Motor neuron (in vitro differentiated cells): ENCODE measurements around the gene TSPAN5. TPM values are rescaled to one million over a fixed set of nuclear protein-coding genes. Genes with fewer than 3 reads are reported as not detected.
A peak's percentile ranks its signal among the peaks of the same experiment; 100 is the strongest.

Experiments
- ATAC-seq, 8 experiments: fragments of 200-7000 bp; cut with Tn5 transposase; replicated peaks in 6 of 8; 2 replicates each; pipeline ENCODE4 v1.8.0; 2021; ENCODE audit warnings: mild to moderate bottlenecking in 8 of 8, moderate library complexity in 8 of 8
- H3K27ac ChIP-seq, 2 donors: fragments of 250-450 bp; sonication (Bioruptor Pico); 2 replicates each; pipeline ENCODE4 v1.9.0; 2021; ENCODE audit warnings: antibody characterized with exemption in 2 of 2, mild to moderate bottlenecking in 2 of 2, moderate library complexity in 1 of 2
- H3K4me1 ChIP-seq, 2 donors: fragments of 250-450 bp; sonication (Bioruptor Pico); replicated peaks in 1 of 2; 2 replicates each; pipeline ENCODE4 v1.6.1; 2021; ENCODE audit warnings: antibody characterized with exemption in 2 of 2, mild to moderate bottlenecking in 2 of 2, moderate library complexity in 1 of 2
- H3K4me3 ChIP-seq, 5 donors: fragments of 250-450 bp; sonication (Bioruptor Pico); 2 replicates each; pipeline ENCODE4 v1.9.0; 2021; ENCODE audit warnings: antibody characterized with exemption in 5 of 5, mild to moderate bottlenecking in 5 of 5, moderate library complexity in 4 of 5
- WGBS, 10 experiments: fragments of 450-650 bp; shearing (Covaris generic); methylation state at CpG; one replicate each; pipeline ENCODE4 v1.0.0; 2022; 5-methylcytosine and 5-hydroxymethylcytosine counted together
- in situ Hi-C, 9 experiments: fragments of 400-800 bp; cut with MboI; loops; one replicate each; pipeline ENCODE4 v1.15.0; 2021; ENCODE audit warnings: low sequenced_read_pairs in 9 of 9, low pct_unique_long_range_greater_than_20kb in 2 of 9; ENCODE audit not compliant: unreplicated experiment in 9 of 9
- total RNA-seq, 8 experiments: library from RNA; unstranded; fragments of 300-600 nt; gene quantifications; 2 replicates each; pipeline versions ENCODE4 v1.2.3 to v1.2.4, GENCODE V29; 2022

Gene TSPAN5
- total RNA-seq, 8 experiments from 2014 or later = 1.6 to 70.1 (median 39.0) TPM

DNA sequence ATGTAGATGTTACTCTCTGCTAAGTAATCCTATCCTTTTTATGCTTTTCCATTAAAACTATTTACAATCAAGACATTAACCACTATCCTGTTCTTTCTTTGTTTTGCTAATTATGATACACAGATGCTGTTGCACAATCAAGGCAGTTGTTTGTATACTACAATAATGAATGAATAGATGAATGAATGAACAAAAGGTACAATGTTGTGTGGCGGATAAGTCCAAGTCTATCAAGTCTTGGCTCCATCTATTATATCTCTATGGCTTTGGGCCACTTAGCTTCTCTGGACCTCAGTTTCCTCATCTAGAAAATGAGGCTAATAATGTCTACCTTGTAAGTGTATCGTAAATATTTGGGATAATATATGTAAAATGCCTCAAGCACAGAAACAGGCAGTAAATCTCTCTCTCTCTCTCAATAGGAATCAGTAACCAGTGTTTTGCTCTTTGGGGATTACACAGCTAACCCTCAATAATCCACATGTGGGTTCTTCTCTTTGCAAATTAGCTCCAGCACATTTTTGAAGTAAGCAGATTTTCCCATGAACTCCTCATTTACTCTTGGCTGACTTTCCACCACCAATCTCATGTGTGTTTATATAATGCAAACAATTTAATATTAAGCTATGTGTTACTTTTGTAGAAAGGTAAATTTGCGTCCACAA is 27.8 kb upstream of the TSPAN5 start:
- in situ Hi-C loops = no loop called here

DNA sequence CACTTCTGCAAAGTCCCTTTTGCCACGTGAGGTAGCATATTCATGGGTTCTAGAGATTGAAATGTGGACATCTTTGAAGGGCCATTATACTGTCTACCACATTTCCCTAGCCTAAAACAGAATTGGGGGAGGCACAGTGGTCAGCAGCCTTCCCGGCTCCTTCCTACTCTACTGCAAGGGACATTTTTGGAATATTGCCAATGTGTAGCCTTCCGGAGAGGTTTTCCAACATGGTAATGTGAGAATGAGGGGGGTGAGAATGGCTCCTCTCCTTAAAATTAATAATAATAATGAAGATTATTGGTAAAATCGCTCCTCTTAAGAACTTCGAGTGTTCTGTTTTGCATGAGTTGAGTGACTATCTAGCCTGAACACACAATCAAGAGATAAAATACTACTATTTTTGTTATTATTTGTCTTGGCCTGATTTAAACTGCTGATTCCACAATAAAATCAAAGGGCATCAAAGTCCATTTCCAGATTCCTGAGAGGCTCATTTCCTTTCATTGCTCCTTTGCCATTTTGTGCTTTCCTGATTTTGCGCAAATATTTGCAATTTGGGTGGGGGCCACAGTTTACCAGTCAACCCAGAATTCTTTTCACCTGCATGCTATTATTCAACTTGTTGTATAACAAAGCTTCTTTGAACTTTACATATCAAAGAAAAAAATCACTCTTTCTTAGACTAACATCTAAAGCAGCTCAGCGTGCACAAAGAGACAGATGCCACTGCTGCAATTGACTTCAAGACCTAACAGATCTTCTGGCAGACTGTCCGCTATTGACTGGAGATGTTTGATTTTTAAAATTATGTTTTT is 27.0 kb upstream of the TSPAN5 start:
- Histone ChIP-seq H3K4me3 (no peak overlapping the region), H3K4me1 (no peaks in the 10 kb centered on the region), H3K27ac (no peak overlapping the region)
- in situ Hi-C loops = no loop called here
- 28 to 92% (median 85%) methylated on average over 2 to 8 of the region's 8 CpGs for WGBS, 10 experiments
- peak in 1 of 8 experiments; percentile 20 for ATAC-seq

More for the DNA sequence above, 27.8 kb upstream of the TSPAN5 start:
- no peak overlapping the region for H3K4me3 ChIP-seq
- no peak for ATAC-seq
- H3K27ac ChIP-seq = no peak overlapping the region
- 82 to 100% (median 96%) methylated on average over 1 to 3 of the region's 3 CpGs for WGBS, 10 experiments
- H3K4me1 ChIP-seq = no peaks in the 10 kb centered on the region

DNA sequence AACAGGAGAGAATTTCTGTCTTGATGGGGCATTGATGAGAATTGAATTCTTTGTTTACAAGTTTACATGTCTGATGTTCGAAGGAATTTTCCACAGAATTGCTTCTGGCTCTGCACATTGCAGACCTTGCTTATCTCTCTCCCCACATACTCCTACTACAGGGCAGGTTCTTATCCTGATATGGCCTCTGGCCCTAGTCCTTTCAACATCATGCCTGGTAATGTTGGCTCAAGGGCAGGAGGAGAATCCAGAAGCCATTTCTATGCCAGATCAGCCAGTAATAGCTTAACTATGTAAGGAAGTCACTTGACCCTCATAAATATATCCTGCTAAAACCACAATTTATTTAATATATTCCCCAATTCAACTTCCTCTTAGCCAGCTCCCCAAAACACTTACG is 24.3 kb upstream of the TSPAN5 start:
- 60 to 100% (median 86%) methylated on average over 1 to 2 of the region's 2 CpGs; no CpG with 5 or more reads in 3 of the 10 experiments for WGBS, 10 experiments
- Histone ChIP-seq H3K27ac (no peak overlapping the region), H3K4me3 (no peak overlapping the region), H3K4me1 (no peaks in the 10 kb centered on the region)
- ATAC-seq = no peak
- in situ Hi-C loops = no loop called here

GRCh38 chr4:98680806-98681205 is 22.4 kb upstream of the TSPAN5 start:
- ATAC-seq = no peak
- H3K4me3 ChIP-seq = no peak overlapping the region
- H3K27ac ChIP-seq = no peak overlapping the region
- no peaks in the 10 kb centered on the region for H3K4me1 ChIP-seq
- in situ Hi-C loops = no loop called here

DNA sequence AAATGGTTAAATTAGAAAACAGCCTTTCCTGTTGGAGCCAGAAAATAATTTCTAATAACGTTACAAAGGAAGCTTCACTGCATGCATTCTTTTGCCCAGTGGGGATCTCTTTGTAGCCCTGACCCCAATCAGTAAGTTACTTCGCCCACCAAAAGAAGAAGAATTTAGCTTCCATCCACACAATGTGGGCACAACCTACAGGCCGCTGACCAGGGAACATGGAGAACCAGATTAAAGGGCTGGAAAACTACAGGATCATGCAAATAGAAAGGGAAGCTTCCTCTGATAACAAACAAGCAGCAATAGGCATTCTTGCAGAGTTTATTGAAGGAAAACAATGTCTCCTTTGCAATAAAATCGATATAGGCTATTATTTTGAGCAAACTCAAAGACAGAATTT is 21.3 kb upstream of the TSPAN5 start:
- no peak for ATAC-seq
- in situ Hi-C loops = no loop called here
- WGBS, 10 experiments = 20 to 100% (median 62%) methylated on average over 1 to 4 of the region's 4 CpGs

DNA sequence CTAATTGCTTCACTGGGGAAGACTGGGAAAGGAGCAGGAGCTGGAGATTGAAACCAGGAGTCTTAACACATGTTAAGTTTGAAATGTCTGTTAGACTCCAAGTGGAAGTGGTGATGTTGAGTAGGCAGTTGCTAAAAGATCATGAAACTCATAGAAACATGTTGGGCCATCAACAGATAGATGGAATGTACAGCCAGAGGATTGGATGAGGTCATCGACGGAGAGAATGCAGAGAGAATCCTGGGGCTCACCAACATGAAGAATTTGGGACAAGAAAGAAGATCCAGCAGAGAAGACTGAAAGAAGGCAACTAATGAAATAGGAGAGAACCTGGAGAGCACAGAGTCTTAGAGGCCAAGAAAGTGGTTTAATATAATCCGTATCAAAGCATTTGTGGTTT is 19.4 kb upstream of the TSPAN5 start:
- in situ Hi-C loops = no loop called here
- WGBS, 10 experiments = 33 to 100% (median 94%) methylated on average over 1 to 3 of the region's 3 CpGs; no CpG with 5 or more reads in 1 of the 10 experiments

More for the DNA sequence above, 21.3 kb upstream of the TSPAN5 start:
- Histone ChIP-seq H3K4me3 (no peak overlapping the region), H3K27ac (no peak overlapping the region), H3K4me1 (no peaks in the 10 kb centered on the region)

GRCh38 chr4:98674404-98675173 is 16.2 kb upstream of the TSPAN5 start:
- H3K4me1 ChIP-seq = peaks cover 0 to 7% of the 10 kb centered on the region in 2 donors
- no peak overlapping the region for H3K27ac ChIP-seq
- in situ Hi-C loops = loop anchor here in 1 of 9 experiments (25.0 kb wide), 1 partner anchor 238 kb away; no protein-coding TSS in a partner anchor
- H3K4me3 ChIP-seq = no peak overlapping the region
- no peak for ATAC-seq
- WGBS, 10 experiments = 72 to 100% (median 100%) methylated on average over 1 to 4 of the region's 4 CpGs; no CpG with 5 or more reads in 1 of the 10 experiments

More for the DNA sequence above, 19.4 kb upstream of the TSPAN5 start:
- no peak overlapping the region for H3K27ac ChIP-seq
- no peak overlapping the region for H3K4me3 ChIP-seq
- ATAC-seq = no peak
- peaks cover 0 to under 1% of the 10 kb centered on the region in 2 donors for H3K4me1 ChIP-seq

GRCh38 chr4:98673978-98674377 is 15.6 kb upstream of the TSPAN5 start:
- in situ Hi-C loops = loop anchor here in 1 of 9 experiments (25.0 kb wide), 1 partner anchor 238 kb away; no protein-coding TSS in a partner anchor
- H3K27ac ChIP-seq = no peak overlapping the region
- WGBS, 10 experiments = 76 to 100% (median 95%) methylated on average over 1 to 6 of the region's 6 CpGs; no CpG with 5 or more reads in 2 of the 10 experiments
- H3K4me3 ChIP-seq = no peak overlapping the region
- peaks cover 0 to 7% of the 10 kb centered on the region in 2 donors for H3K4me1 ChIP-seq
- no peak for ATAC-seq

DNA sequence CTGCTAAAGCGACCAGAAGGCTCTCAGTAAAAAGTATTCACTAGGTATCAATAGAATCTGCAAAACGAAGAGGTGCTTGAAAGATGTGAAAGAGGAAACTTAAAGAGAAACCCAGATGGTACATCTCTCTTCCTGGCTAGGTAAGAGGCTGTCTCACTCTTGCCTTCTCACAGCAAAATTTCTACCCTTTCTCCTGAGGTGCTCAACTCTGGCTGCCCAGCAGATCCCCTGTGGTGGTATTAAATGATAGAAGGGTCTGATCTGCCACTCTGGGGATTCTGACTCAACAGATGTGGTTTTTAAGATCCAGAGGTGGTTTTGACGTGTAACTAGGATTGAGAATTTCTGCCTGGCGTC is 14.9 kb upstream of the TSPAN5 start:
- in situ Hi-C loops = loop anchor here in 1 of 9 experiments (25.0 kb wide), 1 partner anchor 239 kb away; no protein-coding TSS in a partner anchor
- WGBS, 10 experiments = 27 to 93% (median 60%) methylated on average over 1 to 4 of the region's 4 CpGs; no CpG with 5 or more reads in 3 of the 10 experiments
- Histone ChIP-seq H3K4me3 (no peak overlapping the region), H3K27ac (no peak overlapping the region), H3K4me1 (peaks cover 0 to 7% of the 10 kb centered on the region in 2 donors)
- ATAC-seq = no peak

DNA sequence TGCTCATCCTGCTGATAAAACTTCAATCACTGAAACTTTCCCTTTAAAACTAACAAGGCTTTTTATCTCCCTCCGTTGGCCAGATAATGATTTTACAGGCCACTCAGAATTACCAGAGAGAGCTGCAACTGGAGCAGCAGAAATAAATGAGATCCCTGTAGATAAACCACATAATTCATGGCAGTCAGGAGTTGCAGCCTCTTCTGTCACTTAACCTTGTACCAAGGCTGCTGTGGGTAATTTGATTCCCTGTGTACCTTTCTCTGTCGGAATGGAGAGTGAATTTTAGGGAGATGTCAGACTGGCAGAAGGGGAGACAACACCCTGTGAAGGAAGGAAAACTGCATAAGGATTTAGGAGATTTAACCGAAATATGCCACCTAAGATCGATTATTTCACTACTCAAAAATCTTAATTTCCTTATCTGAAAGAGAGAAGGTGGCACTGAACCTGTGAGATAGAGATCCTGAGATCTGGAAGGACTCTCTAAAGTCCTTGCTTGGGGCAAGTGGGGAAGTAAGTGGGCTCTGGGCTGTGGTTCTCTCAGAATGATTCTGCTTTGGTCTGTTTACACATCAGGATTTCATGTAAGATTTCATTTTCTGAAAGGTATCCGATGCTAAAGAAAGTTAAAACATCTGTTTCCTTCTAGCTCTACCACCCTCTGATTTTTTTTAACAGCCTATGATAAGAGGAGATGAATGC is 14.3 kb upstream of the TSPAN5 start:
- ATAC-seq = peak in 2 of 8 experiments; percentile 35 to 47
- H3K4me3 ChIP-seq = no peak overlapping the region
- no peak overlapping the region for H3K27ac ChIP-seq
- WGBS, 10 experiments = 0 to 85% (median 45%) methylated on average over 1 to 5 of the region's 5 CpGs; no CpG with 5 or more reads in 1 of the 10 experiments
- in situ Hi-C loops = loop anchor here in 1 of 9 experiments (25.0 kb wide), 1 partner anchor 240 kb away; no protein-coding TSS in a partner anchor
- peaks cover 0 to 7% of the 10 kb centered on the region in 2 donors for H3K4me1 ChIP-seq

DNA sequence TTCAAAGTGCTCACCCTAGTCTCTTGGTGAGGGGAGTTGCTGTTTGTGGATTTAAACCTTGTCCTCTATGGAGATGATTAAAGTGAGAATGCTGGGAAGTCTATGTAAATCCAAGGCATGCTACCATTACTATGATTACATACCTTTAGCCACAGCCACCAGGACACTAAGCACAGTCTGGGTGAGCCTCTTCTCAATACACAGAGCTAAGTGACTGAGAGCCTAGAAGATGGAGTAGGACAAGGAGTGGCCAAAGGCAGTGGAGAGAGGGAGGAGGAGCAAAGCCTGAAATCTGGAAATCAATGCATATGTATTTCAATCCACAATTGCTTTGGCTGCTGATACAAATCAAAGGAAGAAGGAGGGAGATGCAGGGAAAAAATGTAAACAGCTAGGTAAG is 12.7 kb upstream of the TSPAN5 start:
- in situ Hi-C loops = loop anchor here in 1 of 9 experiments (25.0 kb wide), 1 partner anchor 241 kb away; no protein-coding TSS in a partner anchor
- Histone ChIP-seq H3K4me3 (no peak overlapping the region), H3K4me1 (peaks cover 0 to 7% of the 10 kb centered on the region in 2 donors), H3K27ac (no peak overlapping the region)
- ATAC-seq = peak in 1 of 8 experiments; percentile 25

GRCh38 chr4:98670186-98670585 is 11.8 kb upstream of the TSPAN5 start:
- WGBS, 10 experiments = 75 to 100% (median 96%) methylated on average over 1 to 4 of the region's 5 CpGs; no CpG with 5 or more reads in 1 of the 10 experiments
- peaks cover 0 to 7% of the 10 kb centered on the region in 2 donors for H3K4me1 ChIP-seq
- H3K27ac ChIP-seq = no peak overlapping the region
- no peak for ATAC-seq
- in situ Hi-C loops = loop anchor here in 1 of 9 experiments (25.0 kb wide), 1 partner anchor 242 kb away; no protein-coding TSS in a partner anchor
- H3K4me3 ChIP-seq = no peak overlapping the region
